Suprapubic skin (tissue), 3 donors: Measurements from ENCODE around the gene SYPL2.

Experiments used
- POLR2A ChIP-seq, 2 donors: fragments of 450-650 bp; IDR thresholded peaks; one replicate each; pipeline ENCODE4 v1.6.1; 2017; ENCODE audit warnings: antibody characterized with exemption in 2 of 2, mild to moderate bottlenecking in 2 of 2, moderate library complexity in 2 of 2
- TF ChIP-seq, protein P1 (sequence below), 2 donors: fragments of 200-600 bp in 1 of 2; fragments of 450-650 bp in 1 of 2; sonication (generic) in 1 of 2; IDR thresholded peaks; one replicate each; pipeline ENCODE4 v1.5.1; 2016 to 2019; ENCODE audit warnings: antibody characterized with exemption in 2 of 2, mild to moderate bottlenecking in 1 of 2, moderate library complexity in 1 of 2

DNA sequence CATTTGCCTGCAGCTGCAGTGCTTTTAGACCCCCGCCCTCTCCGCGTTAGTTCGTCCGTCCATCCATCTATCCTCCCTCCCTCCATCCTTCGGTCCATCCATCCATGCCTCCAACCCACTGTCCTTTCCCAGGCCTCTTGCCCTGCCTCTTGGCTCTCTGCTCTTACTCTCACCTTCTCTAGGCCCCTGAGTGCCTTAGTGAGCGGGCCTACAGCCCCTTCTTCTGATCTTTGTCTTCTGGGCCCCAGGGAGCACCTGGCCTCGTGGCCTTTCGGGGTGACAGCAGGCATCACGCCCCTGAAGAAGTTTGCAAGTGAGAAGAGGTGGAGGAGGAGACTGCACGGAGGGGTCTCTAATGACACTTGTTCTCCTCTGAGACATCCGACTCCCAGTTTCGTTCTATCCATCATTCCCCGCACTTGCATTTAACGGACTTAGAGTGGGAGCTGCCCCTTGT is 18.2 kb downstream of the SYPL2 start:
- TF ChIP-seq, protein P1, sequence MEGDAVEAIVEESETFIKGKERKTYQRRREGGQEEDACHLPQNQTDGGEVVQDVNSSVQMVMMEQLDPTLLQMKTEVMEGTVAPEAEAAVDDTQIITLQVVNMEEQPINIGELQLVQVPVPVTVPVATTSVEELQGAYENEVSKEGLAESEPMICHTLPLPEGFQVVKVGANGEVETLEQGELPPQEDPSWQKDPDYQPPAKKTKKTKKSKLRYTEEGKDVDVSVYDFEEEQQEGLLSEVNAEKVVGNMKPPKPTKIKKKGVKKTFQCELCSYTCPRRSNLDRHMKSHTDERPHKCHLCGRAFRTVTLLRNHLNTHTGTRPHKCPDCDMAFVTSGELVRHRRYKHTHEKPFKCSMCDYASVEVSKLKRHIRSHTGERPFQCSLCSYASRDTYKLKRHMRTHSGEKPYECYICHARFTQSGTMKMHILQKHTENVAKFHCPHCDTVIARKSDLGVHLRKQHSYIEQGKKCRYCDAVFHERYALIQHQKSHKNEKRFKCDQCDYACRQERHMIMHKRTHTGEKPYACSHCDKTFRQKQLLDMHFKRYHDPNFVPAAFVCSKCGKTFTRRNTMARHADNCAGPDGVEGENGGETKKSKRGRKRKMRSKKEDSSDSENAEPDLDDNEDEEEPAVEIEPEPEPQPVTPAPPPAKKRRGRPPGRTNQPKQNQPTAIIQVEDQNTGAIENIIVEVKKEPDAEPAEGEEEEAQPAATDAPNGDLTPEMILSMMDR (IDR thresholded peaks at IDR 0.05), result no peak
- no peak for TF ChIP-seq POLR2A (IDR thresholded peaks at IDR 0.05)
